ENCODE data around the gene UGT2A1. TPM values are rescaled to one million over a fixed set of nuclear protein-coding genes. Genes with fewer than 3 reads are reported as not detected.
A peak's percentile ranks its signal among the peaks of the same experiment; 100 is the strongest.

Gene UGT2A1
- total and polyA plus RNA-seq, 2 of the 13 experiments (the other 11 are each of a cell fraction or from before 2014, with no cell fraction given): not detected

- TF ChIP-seq, protein P1, sequence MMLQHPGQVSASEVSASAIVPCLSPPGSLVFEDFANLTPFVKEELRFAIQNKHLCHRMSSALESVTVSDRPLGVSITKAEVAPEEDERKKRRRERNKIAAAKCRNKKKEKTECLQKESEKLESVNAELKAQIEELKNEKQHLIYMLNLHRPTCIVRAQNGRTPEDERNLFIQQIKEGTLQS (CRISPR knock-in tag; IDR thresholded peaks at IDR 0.05): no peak
- TF ChIP-seq ZNF136 (CRISPR knock-in tag; IDR thresholded peaks at IDR 0.05; ENCODE audit: low read depth): no peak
- TF ChIP-seq GATAD2A (CRISPR knock-in tag; IDR thresholded peaks at IDR 0.05): 0 out of 2 replicates have a peak, but pooled peaks have one; percentile 18
- TF ChIP-seq HOMEZ (CRISPR knock-in tag; IDR thresholded peaks at IDR 0.05; ENCODE audit: low read depth): peak; percentile 34; the same call in 1 of the 2 replicates
- TF ChIP-seq FOXA1 (IDR thresholded peaks at IDR 0.05): no peak
- TF ChIP-seq FOXA1 (CRISPR knock-in tag; IDR thresholded peaks at IDR 0.05): peak; percentile 58; the same call in 1 of the 2 replicates
- TF ChIP-seq BHLHE40 (IDR thresholded peaks at IDR 0.05; ENCODE audit: low read length): no peak
- TF ChIP-seq, protein P2, sequence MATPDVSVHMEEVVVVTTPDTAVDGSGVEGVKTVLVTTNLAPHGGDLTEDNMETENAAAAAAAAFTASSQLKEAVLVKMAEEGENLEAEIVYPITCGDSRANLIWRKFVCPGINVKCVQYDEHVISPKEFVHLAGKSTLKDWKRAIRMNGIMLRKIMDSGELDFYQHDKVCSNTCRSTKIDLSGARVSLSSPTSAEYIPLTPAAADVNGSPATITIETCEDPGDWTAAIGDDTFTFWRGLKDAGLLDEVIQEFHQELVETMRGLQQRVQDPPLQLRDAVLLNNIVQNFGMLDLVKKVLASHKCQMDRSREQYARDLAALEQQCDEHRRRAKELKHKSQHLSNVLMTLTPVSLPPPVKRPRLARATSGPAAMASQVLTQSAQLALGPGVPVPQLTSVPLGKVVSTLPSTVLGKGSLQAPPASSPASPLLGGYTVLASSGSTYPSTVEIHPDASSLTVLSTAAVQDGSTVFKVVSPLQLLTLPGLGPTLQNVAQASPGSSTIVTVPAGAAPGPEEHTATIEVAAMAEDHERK (CRISPR knock-in tag; IDR thresholded peaks at IDR 0.05; ENCODE audit: low read depth): no peak
- no peak for TF ChIP-seq ZNF557 (CRISPR knock-in tag; IDR thresholded peaks at IDR 0.05)
- no peak for TF ChIP-seq NR2F2 (IDR thresholded peaks at IDR 0.05; ENCODE audit: borderline replicate concordance, low read depth)
- peak; percentile 16; the same call in 1 of the 2 replicates for TF ChIP-seq ARID5B (CRISPR knock-in tag; IDR thresholded peaks at IDR 0.05)
- no peak for TF ChIP-seq ZNF468 (CRISPR knock-in tag; IDR thresholded peaks at IDR 0.05)
- no peak for TF ChIP-seq SMYD3 (CRISPR knock-in tag; IDR thresholded peaks at IDR 0.05)
- no peak for TF ChIP-seq ZHX1 (CRISPR knock-in tag; IDR thresholded peaks at IDR 0.05; ENCODE audit: low read depth)
- TF ChIP-seq AKNA (CRISPR knock-in tag; IDR thresholded peaks at IDR 0.05; ENCODE audit: borderline replicate concordance): no peak
These were observed 58.7 kb downstream of the UGT2A1 start (continued) for GRCh38 chr4:69594382-69594781.
